ENCODE measurements around the gene BCKDHB.

DNA sequence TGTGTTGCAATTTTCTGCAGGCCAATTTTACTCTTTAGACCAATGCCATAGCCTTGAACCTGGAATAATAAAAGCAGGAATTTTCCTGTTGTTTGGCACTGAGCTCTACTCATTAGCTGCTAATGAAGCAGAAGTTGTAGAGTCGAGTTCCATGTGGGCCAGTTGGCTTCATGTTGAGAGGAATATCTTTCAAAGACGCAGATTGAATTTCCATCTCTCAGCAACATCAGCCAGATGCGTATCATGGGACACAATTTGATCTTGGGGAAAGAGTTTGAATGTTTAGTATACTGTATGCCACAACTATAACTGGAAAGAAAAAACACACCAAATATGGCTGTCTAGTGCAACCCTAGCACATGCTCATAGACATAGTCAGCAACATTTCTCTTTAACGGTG lies 259.6 kb downstream of the BCKDHB start:
- TF ChIP-seq, protein P1, sequence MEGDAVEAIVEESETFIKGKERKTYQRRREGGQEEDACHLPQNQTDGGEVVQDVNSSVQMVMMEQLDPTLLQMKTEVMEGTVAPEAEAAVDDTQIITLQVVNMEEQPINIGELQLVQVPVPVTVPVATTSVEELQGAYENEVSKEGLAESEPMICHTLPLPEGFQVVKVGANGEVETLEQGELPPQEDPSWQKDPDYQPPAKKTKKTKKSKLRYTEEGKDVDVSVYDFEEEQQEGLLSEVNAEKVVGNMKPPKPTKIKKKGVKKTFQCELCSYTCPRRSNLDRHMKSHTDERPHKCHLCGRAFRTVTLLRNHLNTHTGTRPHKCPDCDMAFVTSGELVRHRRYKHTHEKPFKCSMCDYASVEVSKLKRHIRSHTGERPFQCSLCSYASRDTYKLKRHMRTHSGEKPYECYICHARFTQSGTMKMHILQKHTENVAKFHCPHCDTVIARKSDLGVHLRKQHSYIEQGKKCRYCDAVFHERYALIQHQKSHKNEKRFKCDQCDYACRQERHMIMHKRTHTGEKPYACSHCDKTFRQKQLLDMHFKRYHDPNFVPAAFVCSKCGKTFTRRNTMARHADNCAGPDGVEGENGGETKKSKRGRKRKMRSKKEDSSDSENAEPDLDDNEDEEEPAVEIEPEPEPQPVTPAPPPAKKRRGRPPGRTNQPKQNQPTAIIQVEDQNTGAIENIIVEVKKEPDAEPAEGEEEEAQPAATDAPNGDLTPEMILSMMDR (conservative IDR thresholded peaks at IDR 0.05 in 1 of 2, IDR thresholded peaks at IDR 0.05 in 1 of 2; ENCODE audit: extremely low read depth in 1 of 2, insufficient read depth in 1 of 2, low read depth in 1 of 2, low read length in 2 of 2), result no peak
- no peak for TF ChIP-seq EZH2 (IDR thresholded peaks at IDR 0.05; ENCODE audit: borderline replicate concordance, low read length)

Data from mammary epithelial cell (primary cell).